HepG2 (cell line): Measurements from ENCODE around the gene TSPYL1. TPM values are rescaled to one million over a fixed set of nuclear protein-coding genes. Genes with fewer than 3 reads are reported as not detected.
A peak's percentile ranks its signal among the peaks of the same experiment; 100 is the strongest.

ENCODE experiments used
- AFF4 ChIP-seq: sonication (generic); formaldehyde crosslinking; IDR thresholded peaks from 2 replicates; pipeline ENCODE4 v1.4.0; 2020; ENCODE audit warnings: missing genetic modification reagents
- CCDC6 ChIP-seq: sonication (generic); formaldehyde crosslinking; IDR thresholded peaks from 2 replicates; pipeline ENCODE4 v1.8.1; 2022; ENCODE audit warnings: mild to moderate bottlenecking, missing genetic modification reagents, moderate library complexity
- ETV6 ChIP-seq: sonication (generic); formaldehyde crosslinking; conservative IDR thresholded peaks from 2 replicates; pipeline ENCODE4 v1.4.0; 2020; ENCODE audit warnings: missing genetic modification reagents
- IKZF4 ChIP-seq: sonication (generic); formaldehyde crosslinking; IDR thresholded peaks from 2 replicates; pipeline ENCODE4 v1.5.1; 2020; ENCODE audit warnings: borderline replicate concordance, mild to moderate bottlenecking, low read depth, missing genetic modification reagents; ENCODE audit errors: not compliant biosample characterization
- JUND ChIP-seq: sonication (generic); formaldehyde crosslinking; IDR thresholded peaks from 2 replicates; pipeline ENCODE4 v1.8.0; 2022; ENCODE audit warnings: mild to moderate bottlenecking, missing genetic modification reagents
- NFE2 ChIP-seq: sonication (generic); formaldehyde crosslinking; IDR thresholded peaks from 2 replicates; pipeline ENCODE4 v1.4.0; 2020; ENCODE audit warnings: missing genetic modification reagents
- SRSF4 ChIP-seq: fragments of 200-400 bp; formaldehyde crosslinking; IDR thresholded peaks from one replicate; pipeline ENCODE4 v1.6.1; 2018; ENCODE audit warnings: mild to moderate bottlenecking, low read depth, low read length, moderate library complexity; ENCODE audit not compliant: poor library complexity, severe bottlenecking
- STAT5B ChIP-seq: sonication (generic); formaldehyde crosslinking; IDR thresholded peaks from 2 replicates; pipeline ENCODE4 v1.4.0; 2020; ENCODE audit warnings: missing genetic modification reagents
- TCF12 ChIP-seq, 2 experiments: fragments of 450-650 bp in 1 of 2; sonication (generic) in 1 of 2; formaldehyde crosslinking in 1 of 2; IDR thresholded peaks; 2 replicates each; pipeline versions ENCODE4 v1.6.1 to v1.8.0; 2017 to 2022; ENCODE audit warnings: antibody characterized with exemption in 1 of 2, mild to moderate bottlenecking in 1 of 2, missing genetic modification reagents in 1 of 2, moderate library complexity in 1 of 2
- TERF1 ChIP-seq: sonication (generic); formaldehyde crosslinking; IDR thresholded peaks from 2 replicates; pipeline ENCODE4 v1.8.0; 2022; ENCODE audit warnings: mild to moderate bottlenecking, missing genetic modification reagents, moderate library complexity
- ZNF20 ChIP-seq: sonication (generic); formaldehyde crosslinking; IDR thresholded peaks from 2 replicates; pipeline ENCODE4 v1.4.0; 2020; ENCODE audit warnings: mild to moderate bottlenecking, moderate library complexity, missing genetic modification reagents
- ZNF224 ChIP-seq: sonication (generic); formaldehyde crosslinking; IDR thresholded peaks from 2 replicates; pipeline ENCODE4 v1.5.0; 2020; ENCODE audit warnings: mild to moderate bottlenecking, missing genetic modification reagents
- ZNF317 ChIP-seq: sonication (generic); formaldehyde crosslinking; IDR thresholded peaks from 2 replicates; pipeline ENCODE4 v1.5.0; 2020; ENCODE audit warnings: mild to moderate bottlenecking, missing genetic modification reagents
- ZNF558 ChIP-seq: sonication (generic); formaldehyde crosslinking; IDR thresholded peaks from 2 replicates; pipeline ENCODE4 v1.9.0; 2022; ENCODE audit warnings: mild to moderate bottlenecking, missing genetic modification reagents, borderline replicate concordance
- ZNF646 ChIP-seq: sonication (generic); formaldehyde crosslinking; IDR thresholded peaks from 2 replicates; pipeline ENCODE4 v1.9.0; 2021; ENCODE audit warnings: mild to moderate bottlenecking, missing genetic modification reagents
- ZNF703 ChIP-seq: sonication (generic); formaldehyde crosslinking; IDR thresholded peaks from 2 replicates; pipeline ENCODE4 v1.5.1; 2020; ENCODE audit warnings: missing genetic modification reagents, mild to moderate bottlenecking, moderate library complexity, borderline replicate concordance
- polyA plus RNA-seq, 8 experiments: library from polyadenylated mRNA; depleted of rRNA in 3 of 8; stranded (reverse) in 7 of 8; unstranded in 1 of 8; fragments of >200 nt; fragmentation: Illumina TruSeq in 4 of 8; extraction: Trizol in 4 of 8; gene quantifications; 2 replicates each; pipeline versions ENCODE4 v1.2.1 to v1.2.3, GENCODE V29; 2011 to 2016; ENCODE audit warnings: low read depth in 4 of 8, missing spikeins in 1 of 8, mixed read lengths in 1 of 8; ENCODE audit not compliant: insufficient read depth in 1 of 8
- total RNA-seq, 5 experiments: library from RNA; depleted of rRNA; stranded (reverse); fragments of >200 nt; fragmentation: Illumina TruSeq; extraction: Trizol; gene quantifications; 2 replicates each; pipeline ENCODE4 v1.2.3, GENCODE V29; 2016; ENCODE audit warnings: low read depth in 1 of 5

TSPYL1 gene
- total and polyA plus RNA-seq, 2 of the 13 experiments (the other 11 are each of a cell fraction or from before 2014, with no cell fraction given) = 28.3 to 93.0 TPM

- TF ChIP-seq ZNF703 (peak; percentile 67; the same call in 1 of the 2 replicates), NFE2 (CRISPR knock-in tag) (no peak), ZNF224 (CRISPR knock-in tag) (peak; percentile 96), STAT5B (CRISPR knock-in tag) (no peak), TERF1 (CRISPR knock-in tag) (no peak), ZNF558 (CRISPR knock-in tag) (peak; percentile 83; the same call in 1 of the 2 replicates), ZNF20 (CRISPR knock-in tag) (no peak), TCF12 (IDR thresholded peaks at IDR 0.05) (no peak), TCF12 (CRISPR knock-in tag; IDR thresholded peaks at IDR 0.05) (no peak; the same call in 1 of the 2 replicates), AFF4 (CRISPR knock-in tag) (peak; percentile 11; the same call in 1 of the 2 replicates), ZNF317 (CRISPR knock-in tag) (no peak; the same call in none of the 2 replicates), ZNF646 (CRISPR knock-in tag) (no peak), CCDC6 (CRISPR knock-in tag) (no peak), ETV6 (CRISPR knock-in tag) (peak; percentile 86), JUND (CRISPR knock-in tag) (no peak), IKZF4 (CRISPR knock-in tag) (peak; percentile 85), SRSF4 (no peak)
These were observed at the start of gene TSPYL1 (continued) for GRCh38 chr6:116279232-116280160.
